Adrenal gland (tissue), 12 donors: Measurements from ENCODE around the gene CLASRP. TPM values are rescaled to one million over a fixed set of nuclear protein-coding genes. Genes with fewer than 3 reads are reported as not detected.

Experiments used
- DNase-seq, 7 donors: peaks; one replicate each; pipeline ENCODE4 v3.0.0-alpha.2; 2019 to 2020
- H3K27ac ChIP-seq, 5 donors: fragments of 200-600 bp; sonication (generic) in 4 of 5; 1 replicate in 3 of 5; 2 replicates in 2 of 5; pipeline versions ENCODE4 v1.5.1 to v1.8.0; 2016 to 2020; ENCODE audit warnings: mild to moderate bottlenecking in 1 of 5
- H3K27me3 ChIP-seq: fragments of 200-600 bp; 2 replicates; pipeline ENCODE4 v1.8.0; 2021
- H3K36me3 ChIP-seq, 2 donors: fragments of 200-600 bp; replicated peaks in 1 of 2; 1 replicate in 1 of 2; 2 replicates in 1 of 2; pipeline versions ENCODE4 v1.5.1 to v1.8.0; 2018 to 2022
- H3K4me1 ChIP-seq, 2 donors: fragments of 200-600 bp; replicated peaks in 1 of 2; 1 replicate in 1 of 2; 2 replicates in 1 of 2; pipeline versions ENCODE4 v1.5.1 to v1.8.0; 2018 to 2021
- H3K4me3 ChIP-seq, 4 donors: fragments of 200-600 bp; sonication (generic) in 3 of 4; one replicate each; pipeline ENCODE4 v1.5.1; 2016 to 2018
- H3K9me3 ChIP-seq, 3 donors: fragments of 200-600 bp; sonication (generic) in 1 of 3; replicated peaks in 1 of 3; 1 replicate in 2 of 3; 2 replicates in 1 of 3; pipeline versions ENCODE4 v1.5.1 to v1.8.0; 2016 to 2021
- POLR2A ChIP-seq, 2 donors: fragments of 450-650 bp; IDR thresholded peaks; one replicate each; pipeline ENCODE4 v1.6.1; 2017; ENCODE audit warnings: antibody characterized with exemption in 2 of 2, mild to moderate bottlenecking in 2 of 2, moderate library complexity in 1 of 2
- WGBS, 4 donors: extraction: QIAGEN DNeasy Blood & Tissue Kit in 2 of 4; methylation state at CpG; one replicate each; pipeline versions ENCODE4 v1.1.5 to v1.1.7; 2013 to 2017; 5-methylcytosine and 5-hydroxymethylcytosine counted together
- intact Hi-C, 2 donors: fragments of 100-400 bp; cut with DNase I; formaldehyde crosslinking; loops; one replicate each; pipeline versions ENCODE4 v1.14.1 to v1.15.0; 2022 to 2023
- polyA plus RNA-seq, 3 donors: library from polyadenylated mRNA; stranded (reverse); fragments of 200-250 nt in 2 of 3; fragments of 350-450 nt in 1 of 3; fragmentation: Illumina TruSeq in 1 of 3; extraction: RNeasy Lipid Tissue Mini Kit (QIAGEN cat#74804) in 1 of 3; gene quantifications; one replicate each; pipeline ENCODE4 v1.2.3, GENCODE V29; 2013 to 2014
- total RNA-seq, 9 donors: library from RNA; depleted of rRNA in 4 of 9; stranded (reverse); fragments of >200 nt in 4 of 9; fragments of 120-200 nt in 1 of 9; fragmentation: NEBNext Ultra II Directional in 1 of 9; extraction: Animal tissue kit (Norgen Biotek cat#: 25700) in 1 of 9; gene quantifications; one replicate each; pipeline versions ENCODE4 v1.1.0 to v1.2.4, GENCODE V29; 2013 to 2023
- TF ChIP-seq, protein P1 (sequence below), 6 experiments: fragments of 450-650 bp in 4 of 6; fragments of 200-600 bp in 2 of 6; sonication (generic) in 1 of 6; IDR thresholded peaks; 1 replicate in 5 of 6; 2 replicates in 1 of 6; pipeline versions ENCODE4 v1.5.1 to v1.8.0; 2016 to 2021; ENCODE audit warnings: antibody characterized with exemption in 6 of 6, mild to moderate bottlenecking in 2 of 6, moderate library complexity in 1 of 6
- donor health status: healthy with polysubstance abuse.
- donor health status: Bipolar disorder and iron deficiency.
- donor health status: DM: yes; HTN: yes; CAD: no.
- donor health status: DM: no; HTN: no; CAD: no.
- donor health status: DM: no; HTN: no; CAD: no.
- donor health status: DM: yes; HTN: yes; CAD: no.

Gene CLASRP
- total and polyA plus RNA-seq, 12 donors = 19.8 to 730 (median 64.7) TPM

DNA sequence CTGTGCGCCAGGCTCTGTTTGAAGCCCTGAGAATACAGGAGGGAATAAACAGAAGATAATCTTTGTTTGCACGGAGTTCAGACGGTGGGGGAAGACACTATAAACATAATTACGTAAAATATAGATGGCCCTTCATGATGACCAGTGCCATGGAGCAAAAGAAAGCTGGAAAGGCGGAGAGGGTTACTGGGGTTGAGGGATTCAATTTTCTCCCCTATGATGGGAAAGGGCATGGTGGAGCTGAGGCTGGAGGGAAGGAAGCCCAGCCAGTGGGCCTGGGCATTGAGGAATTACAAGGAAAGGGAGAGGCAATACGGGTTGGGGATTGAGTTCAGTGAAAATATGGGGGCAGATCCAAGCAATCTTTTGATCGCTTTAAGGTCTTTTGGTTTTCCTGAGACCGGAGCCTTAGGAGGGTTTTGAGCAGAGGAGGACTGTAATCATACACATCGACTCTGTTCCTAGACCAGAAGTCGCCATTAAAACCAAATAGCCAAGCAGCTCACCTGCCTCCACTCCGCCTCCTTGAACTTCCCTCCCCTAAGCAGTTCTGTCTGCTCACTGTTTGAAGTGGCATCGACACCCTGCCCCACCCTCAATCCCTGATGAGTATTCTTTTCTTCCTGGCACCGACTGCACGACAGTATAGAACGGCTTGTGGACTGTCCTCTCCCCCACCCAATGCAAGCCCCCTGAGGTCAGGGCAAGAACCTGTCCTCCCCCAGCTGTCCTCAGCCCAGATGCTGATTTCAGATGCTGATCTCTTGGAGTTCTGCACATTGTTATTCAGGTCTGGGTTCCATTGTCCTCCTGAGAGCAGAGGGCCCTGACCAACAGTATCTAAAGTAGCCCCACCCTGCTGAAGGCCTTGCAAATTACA lies 38.2 kb downstream of the CLASRP start:
- intact Hi-C loops = no loop called here
- TF ChIP-seq, protein P1, sequence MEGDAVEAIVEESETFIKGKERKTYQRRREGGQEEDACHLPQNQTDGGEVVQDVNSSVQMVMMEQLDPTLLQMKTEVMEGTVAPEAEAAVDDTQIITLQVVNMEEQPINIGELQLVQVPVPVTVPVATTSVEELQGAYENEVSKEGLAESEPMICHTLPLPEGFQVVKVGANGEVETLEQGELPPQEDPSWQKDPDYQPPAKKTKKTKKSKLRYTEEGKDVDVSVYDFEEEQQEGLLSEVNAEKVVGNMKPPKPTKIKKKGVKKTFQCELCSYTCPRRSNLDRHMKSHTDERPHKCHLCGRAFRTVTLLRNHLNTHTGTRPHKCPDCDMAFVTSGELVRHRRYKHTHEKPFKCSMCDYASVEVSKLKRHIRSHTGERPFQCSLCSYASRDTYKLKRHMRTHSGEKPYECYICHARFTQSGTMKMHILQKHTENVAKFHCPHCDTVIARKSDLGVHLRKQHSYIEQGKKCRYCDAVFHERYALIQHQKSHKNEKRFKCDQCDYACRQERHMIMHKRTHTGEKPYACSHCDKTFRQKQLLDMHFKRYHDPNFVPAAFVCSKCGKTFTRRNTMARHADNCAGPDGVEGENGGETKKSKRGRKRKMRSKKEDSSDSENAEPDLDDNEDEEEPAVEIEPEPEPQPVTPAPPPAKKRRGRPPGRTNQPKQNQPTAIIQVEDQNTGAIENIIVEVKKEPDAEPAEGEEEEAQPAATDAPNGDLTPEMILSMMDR (IDR thresholded peaks at IDR 0.05) = no peak
- TF ChIP-seq POLR2A (IDR thresholded peaks at IDR 0.05) = no peak
- Histone ChIP-seq H3K4me3 (peak overlapping the region in 1 of 4 donors; percentile 51), H3K27me3 (no peaks in the 10 kb centered on the region), H3K4me1 (peaks cover 20 to 30% of the 10 kb centered on the region in 2 donors), H3K9me3 (no peaks in the 10 kb centered on the region), H3K36me3 (peaks cover 0 to 6% of the 10 kb centered on the region in 2 donors), H3K27ac (peak overlapping the region in 2 of 5 donors; percentile 1 to 67)
- WGBS, 4 donors = 76 to 78% (median 77%) methylated on average over 15 of the region's 15 CpGs
- DNase-seq = no peak

DNA sequence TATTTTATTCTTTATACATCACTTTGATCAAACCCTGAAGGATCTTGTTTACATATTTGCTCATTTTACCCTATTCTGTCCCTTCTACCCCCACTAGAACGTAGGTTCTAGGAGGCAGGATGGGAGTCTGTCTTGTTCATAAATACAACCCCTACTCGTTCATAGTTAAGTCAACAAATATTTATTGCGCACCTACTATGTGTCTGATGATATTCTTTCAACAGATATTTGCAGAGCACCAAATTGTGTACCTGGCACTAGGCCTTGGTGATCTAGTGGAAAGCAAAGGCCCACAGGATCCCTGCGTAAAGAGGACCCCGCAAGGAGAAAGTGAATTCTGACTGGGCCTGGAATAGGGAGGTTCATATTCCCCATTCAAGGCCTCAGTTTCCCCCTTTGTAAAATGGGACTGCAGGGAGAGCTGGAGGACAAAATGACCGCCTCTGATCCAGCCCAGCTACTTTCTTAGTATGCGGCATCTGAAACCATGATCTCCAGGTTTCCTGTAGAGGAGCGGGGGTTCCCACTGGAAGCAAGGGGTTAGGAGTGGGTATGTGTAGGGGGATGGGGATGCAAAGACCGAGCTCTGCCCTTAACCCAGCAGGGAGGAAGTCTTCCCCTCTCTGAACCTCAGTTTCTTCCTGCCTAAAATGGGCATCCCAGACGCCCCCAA lies 39.7 kb downstream of the CLASRP start:
- H3K4me1 ChIP-seq = peaks cover 20 to 30% of the 10 kb centered on the region in 2 donors
- peak overlapping the region in 2 of 4 donors; percentile 75 to 98 for H3K4me3 ChIP-seq
- TF ChIP-seq, protein P1 (IDR thresholded peaks at IDR 0.05) = no peak
- TF ChIP-seq POLR2A (IDR thresholded peaks at IDR 0.05) = no peak
- intact Hi-C loops = no loop called here
- H3K36me3 ChIP-seq = peaks cover 0 to 9% of the 10 kb centered on the region in 2 donors
- H3K27ac ChIP-seq = peak overlapping the region in 1 of 5 donors; percentile 59
- WGBS, 4 donors = 51 to 67% (median 53%) methylated on average over 5 to 10 of the region's 10 CpGs
- H3K27me3 ChIP-seq = no peaks in the 10 kb centered on the region
- no peaks in the 10 kb centered on the region for H3K9me3 ChIP-seq
- no peak for DNase-seq

DNA sequence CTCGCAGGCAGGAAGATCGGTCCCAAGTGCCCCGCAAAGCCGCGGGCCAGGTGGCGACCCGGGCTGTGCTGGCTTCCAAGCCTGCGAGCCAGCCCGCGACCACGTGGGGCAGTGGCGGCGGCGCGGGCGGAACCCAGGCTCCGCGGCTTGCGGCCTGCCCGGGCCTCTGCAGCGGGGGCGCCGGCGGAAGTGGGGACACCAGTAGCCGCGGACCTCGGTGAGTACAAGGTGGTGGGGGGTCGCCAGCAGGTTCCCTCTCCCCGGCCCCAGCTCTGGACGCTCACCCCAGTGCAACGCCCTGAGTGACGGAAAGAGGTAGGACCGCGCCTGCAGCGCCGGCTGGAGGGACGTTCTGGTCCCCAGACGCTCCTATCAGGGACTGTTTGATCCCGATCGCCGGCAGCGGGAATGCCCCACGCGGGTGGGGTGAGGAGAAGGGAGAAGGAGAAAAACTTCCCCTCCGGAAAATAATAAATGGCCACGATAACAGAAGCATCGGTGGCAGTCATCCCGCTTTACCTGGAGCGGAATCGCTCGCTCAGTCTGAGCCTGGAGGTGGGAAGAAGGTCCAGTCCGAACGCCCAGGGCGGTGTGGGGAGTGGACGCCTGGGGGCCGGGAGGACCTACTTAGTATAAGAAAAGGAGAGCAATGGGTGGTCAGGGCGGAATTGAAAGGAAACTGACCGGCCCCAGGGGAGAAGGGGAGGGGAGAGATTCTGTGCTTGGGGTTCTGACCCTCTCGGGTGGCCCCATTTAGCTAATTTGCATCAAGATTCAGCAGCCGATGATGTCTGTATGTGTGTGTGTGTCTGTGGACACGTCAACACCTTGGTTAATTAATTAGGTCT lies 40.4 kb downstream of the CLASRP start, which contains the start of gene GEMIN7:
TSS of gene GEMIN7 (plus strand) at position 198 of the 848 bp plus-strand sequence. CDS start 10,855 bp downstream, outside the sequence.
- peak; percentile 65 to 78 (median 76) for DNase-seq
- TF ChIP-seq, protein P1 (IDR thresholded peaks at IDR 0.05) = no peak
- TF ChIP-seq POLR2A (IDR thresholded peaks at IDR 0.05) = peak; percentile 30 to 34
- peak within 1 kb of the TSS in 3 of 5 donors; percentile 57 to 64 (median 59) for H3K27ac ChIP-seq
- H3K27me3 ChIP-seq = no peaks in the 10 kb centered on the region
- H3K4me1 ChIP-seq = peaks cover 20 to 30% of the 10 kb centered on the region in 2 donors
- no peaks in the 10 kb centered on the region for H3K9me3 ChIP-seq
- H3K36me3 ChIP-seq = peaks cover 0 to 9% of the 10 kb centered on the region in 2 donors
- WGBS, 4 donors = 0% methylated on average over 21 to 61 of the region's 61 CpGs
- intact Hi-C loops = no loop called here
- peak within 1 kb of the TSS; percentile 54 to 98 (median 86) for H3K4me3 ChIP-seq
